OCI-LY1 (cell line): ENCODE results near the gene DCHS1.

Experiments used
- EZH2 ChIP-seq: fragments of 200-600 bp; sonication (generic), shearing (Covaris generic); IDR thresholded peaks from 2 replicates; pipeline ENCODE4 v1.8.0; 2017; ENCODE audit warnings: borderline replicate concordance, mixed run types, mild to moderate bottlenecking, antibody characterized with exemption, low read length, moderate library complexity, mixed read lengths
- TF ChIP-seq, protein P1 (sequence below): fragments of 200-600 bp; sonication (generic), shearing (Covaris generic); IDR thresholded peaks from 2 replicates; pipeline ENCODE4 v1.5.1; 2017; ENCODE audit warnings: mild to moderate bottlenecking, antibody characterized with exemption, low read length, moderate library complexity, mixed read lengths

DNA sequence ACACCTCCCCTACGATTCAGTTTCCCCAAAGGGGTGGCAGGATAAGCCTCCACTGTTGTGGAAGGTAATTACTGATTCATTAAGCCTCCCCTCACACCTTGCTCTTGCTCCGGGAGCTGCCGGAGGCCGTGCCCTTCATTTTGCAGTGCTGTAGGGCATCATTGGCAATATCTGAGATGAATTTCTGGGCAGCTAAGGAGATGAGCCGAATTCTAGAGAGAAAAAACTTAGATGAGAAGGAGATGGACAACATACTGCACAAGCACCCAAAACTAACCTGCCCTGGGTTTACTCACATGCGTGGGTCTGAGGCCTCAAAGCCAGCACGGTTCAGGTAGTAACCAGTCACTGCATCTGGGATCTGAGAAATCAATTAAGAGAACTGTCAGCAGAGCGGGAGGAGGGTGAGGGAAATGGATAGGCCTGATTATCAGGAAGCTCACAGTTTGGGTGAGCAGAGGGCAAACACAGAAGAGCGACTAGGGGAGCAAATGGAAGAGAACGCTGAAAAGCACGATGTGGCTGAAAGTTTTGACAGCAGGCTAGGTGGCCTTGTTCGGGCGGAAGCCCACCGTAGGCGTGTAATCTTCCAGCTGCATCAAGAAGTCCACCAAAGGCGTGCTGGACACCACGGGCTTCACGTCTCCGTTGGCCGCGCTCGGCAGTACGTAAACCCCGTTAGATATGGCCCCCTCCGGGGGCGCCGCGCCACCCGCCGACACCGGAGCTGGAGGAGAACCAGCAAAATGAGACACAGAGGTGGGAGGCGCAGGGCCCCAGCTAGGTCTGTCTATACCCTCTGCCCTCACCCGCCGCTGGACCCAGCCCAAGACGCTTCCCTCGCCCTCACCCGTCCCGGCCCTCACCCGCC, 44.3 kb downstream of the DCHS1 start:
- TF ChIP-seq, protein P1, sequence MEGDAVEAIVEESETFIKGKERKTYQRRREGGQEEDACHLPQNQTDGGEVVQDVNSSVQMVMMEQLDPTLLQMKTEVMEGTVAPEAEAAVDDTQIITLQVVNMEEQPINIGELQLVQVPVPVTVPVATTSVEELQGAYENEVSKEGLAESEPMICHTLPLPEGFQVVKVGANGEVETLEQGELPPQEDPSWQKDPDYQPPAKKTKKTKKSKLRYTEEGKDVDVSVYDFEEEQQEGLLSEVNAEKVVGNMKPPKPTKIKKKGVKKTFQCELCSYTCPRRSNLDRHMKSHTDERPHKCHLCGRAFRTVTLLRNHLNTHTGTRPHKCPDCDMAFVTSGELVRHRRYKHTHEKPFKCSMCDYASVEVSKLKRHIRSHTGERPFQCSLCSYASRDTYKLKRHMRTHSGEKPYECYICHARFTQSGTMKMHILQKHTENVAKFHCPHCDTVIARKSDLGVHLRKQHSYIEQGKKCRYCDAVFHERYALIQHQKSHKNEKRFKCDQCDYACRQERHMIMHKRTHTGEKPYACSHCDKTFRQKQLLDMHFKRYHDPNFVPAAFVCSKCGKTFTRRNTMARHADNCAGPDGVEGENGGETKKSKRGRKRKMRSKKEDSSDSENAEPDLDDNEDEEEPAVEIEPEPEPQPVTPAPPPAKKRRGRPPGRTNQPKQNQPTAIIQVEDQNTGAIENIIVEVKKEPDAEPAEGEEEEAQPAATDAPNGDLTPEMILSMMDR: no peak
- no peak for TF ChIP-seq EZH2
